HFFc6 (cell line): ENCODE results near the gene CCDC7. TPM values are rescaled to one million over a fixed set of nuclear protein-coding genes. Genes with fewer than 3 reads are reported as not detected.

Experiments used
- DNase-seq: peaks from one replicate; pipeline ENCODE4 v3.0.0-alpha.2; 2018
- H3K27ac Mint-ChIP-seq: 2 replicates; pipeline ENCODE4 v1.8.0; 2020; ENCODE audit warnings: mild to moderate bottlenecking, mixed read lengths
- H3K27me3 Mint-ChIP-seq: 2 replicates; pipeline ENCODE4 v1.8.0; 2021; ENCODE audit warnings: mild to moderate bottlenecking, moderate library complexity, mixed read lengths; ENCODE audit not compliant: insufficient read depth
- H3K36me3 Mint-ChIP-seq: 2 replicates; pipeline ENCODE4 v1.8.0; 2021; ENCODE audit warnings: low read depth, mixed read lengths
- H3K4me1 Mint-ChIP-seq: 2 replicates; pipeline ENCODE4 v1.8.0; 2020; ENCODE audit warnings: low read depth, mixed read lengths
- H3K4me3 Mint-ChIP-seq: 2 replicates; pipeline ENCODE4 v1.8.0; 2020; ENCODE audit warnings: mild to moderate bottlenecking, moderate library complexity, mixed read lengths
- H3K9me3 Mint-ChIP-seq: 2 replicates; pipeline ENCODE4 v1.8.0; 2020; ENCODE audit warnings: mild to moderate bottlenecking, mixed read lengths
- total RNA-seq, 6 experiments: library from RNA; stranded (reverse); fragmentation: NEBNext Ultra II Directional; extraction: Animal tissue kit (Norgen Biotek cat#: 25700); gene quantifications; 2 replicates in 1 of 6; 3 replicates in 5 of 6; pipeline ENCODE4 v1.2.3, GENCODE V29; 2021
- TF ChIP-seq, protein P1 (sequence below): fragments of 200-600 bp; sonication (generic); IDR thresholded peaks from 2 replicates; pipeline ENCODE4 v1.5.0; 2021; ENCODE audit warnings: antibody characterized with exemption, mild to moderate bottlenecking

The CCDC7 gene
- total RNA-seq, 6 experiments from 2014 or later: 3.1 to 3.9 (median 3.7) TPM

DNA sequence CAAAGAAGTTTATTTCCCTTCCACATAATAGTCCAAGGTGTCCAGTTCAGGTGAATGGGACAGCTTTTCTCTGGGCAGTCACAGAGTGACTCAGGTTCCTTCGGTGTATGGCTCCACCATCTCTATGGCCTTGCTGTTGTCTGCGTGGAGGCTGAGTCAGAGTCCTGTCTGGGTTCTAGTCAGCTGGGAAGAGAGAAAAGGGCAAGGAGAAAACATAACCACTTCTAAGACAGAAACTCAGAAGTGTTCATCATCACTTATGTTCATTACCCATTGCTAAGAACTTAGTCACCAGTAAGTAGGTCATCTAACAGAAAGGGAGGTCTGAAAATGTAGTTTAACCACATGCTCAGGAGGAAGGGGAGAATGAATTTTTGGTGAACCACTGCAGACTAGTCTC, 32.4 kb upstream of the CCDC7 start:
- Mint-ChIP-seq H3K27ac (peak overlapping the region; percentile 57), H3K27me3 (peaks cover 4% of the 10 kb centered on the region), H3K9me3 (no peaks in the 10 kb centered on the region), H3K4me1 (peaks cover 42% of the 10 kb centered on the region), H3K36me3 (no peaks in the 10 kb centered on the region), H3K4me3 (peak overlapping the region; percentile 11; the same call in 1 of the 2 replicates)
- peak; percentile 86 for DNase-seq
- TF ChIP-seq, protein P1, sequence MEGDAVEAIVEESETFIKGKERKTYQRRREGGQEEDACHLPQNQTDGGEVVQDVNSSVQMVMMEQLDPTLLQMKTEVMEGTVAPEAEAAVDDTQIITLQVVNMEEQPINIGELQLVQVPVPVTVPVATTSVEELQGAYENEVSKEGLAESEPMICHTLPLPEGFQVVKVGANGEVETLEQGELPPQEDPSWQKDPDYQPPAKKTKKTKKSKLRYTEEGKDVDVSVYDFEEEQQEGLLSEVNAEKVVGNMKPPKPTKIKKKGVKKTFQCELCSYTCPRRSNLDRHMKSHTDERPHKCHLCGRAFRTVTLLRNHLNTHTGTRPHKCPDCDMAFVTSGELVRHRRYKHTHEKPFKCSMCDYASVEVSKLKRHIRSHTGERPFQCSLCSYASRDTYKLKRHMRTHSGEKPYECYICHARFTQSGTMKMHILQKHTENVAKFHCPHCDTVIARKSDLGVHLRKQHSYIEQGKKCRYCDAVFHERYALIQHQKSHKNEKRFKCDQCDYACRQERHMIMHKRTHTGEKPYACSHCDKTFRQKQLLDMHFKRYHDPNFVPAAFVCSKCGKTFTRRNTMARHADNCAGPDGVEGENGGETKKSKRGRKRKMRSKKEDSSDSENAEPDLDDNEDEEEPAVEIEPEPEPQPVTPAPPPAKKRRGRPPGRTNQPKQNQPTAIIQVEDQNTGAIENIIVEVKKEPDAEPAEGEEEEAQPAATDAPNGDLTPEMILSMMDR: no peak

DNA sequence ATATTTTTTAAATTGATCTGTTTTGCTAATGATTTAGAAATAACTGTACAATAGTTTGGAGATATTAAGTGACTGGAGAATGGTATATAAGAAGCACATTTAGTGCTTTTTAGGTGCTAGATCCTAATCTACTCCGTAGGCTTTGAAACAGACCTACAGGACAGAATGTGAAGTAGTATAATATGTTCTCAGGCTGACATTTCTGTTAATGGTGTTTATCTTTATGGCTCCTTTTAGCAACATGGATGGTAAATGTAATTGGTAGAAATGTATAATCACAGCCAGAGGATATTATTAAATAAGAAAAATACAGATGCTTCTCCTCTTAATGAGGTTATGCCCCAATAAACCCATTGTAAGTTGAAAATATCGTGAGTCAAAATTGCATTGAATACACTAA, 30.6 kb upstream of the CCDC7 start:
- Mint-ChIP-seq H3K36me3 (no peaks in the 10 kb centered on the region), H3K4me1 (peaks cover 42% of the 10 kb centered on the region), H3K27me3 (peaks cover 6% of the 10 kb centered on the region), H3K9me3 (no peaks in the 10 kb centered on the region), H3K27ac (no peak overlapping the region), H3K4me3 (no peak overlapping the region)
- DNase-seq: no peak
- TF ChIP-seq, protein P1: no peak

DNA sequence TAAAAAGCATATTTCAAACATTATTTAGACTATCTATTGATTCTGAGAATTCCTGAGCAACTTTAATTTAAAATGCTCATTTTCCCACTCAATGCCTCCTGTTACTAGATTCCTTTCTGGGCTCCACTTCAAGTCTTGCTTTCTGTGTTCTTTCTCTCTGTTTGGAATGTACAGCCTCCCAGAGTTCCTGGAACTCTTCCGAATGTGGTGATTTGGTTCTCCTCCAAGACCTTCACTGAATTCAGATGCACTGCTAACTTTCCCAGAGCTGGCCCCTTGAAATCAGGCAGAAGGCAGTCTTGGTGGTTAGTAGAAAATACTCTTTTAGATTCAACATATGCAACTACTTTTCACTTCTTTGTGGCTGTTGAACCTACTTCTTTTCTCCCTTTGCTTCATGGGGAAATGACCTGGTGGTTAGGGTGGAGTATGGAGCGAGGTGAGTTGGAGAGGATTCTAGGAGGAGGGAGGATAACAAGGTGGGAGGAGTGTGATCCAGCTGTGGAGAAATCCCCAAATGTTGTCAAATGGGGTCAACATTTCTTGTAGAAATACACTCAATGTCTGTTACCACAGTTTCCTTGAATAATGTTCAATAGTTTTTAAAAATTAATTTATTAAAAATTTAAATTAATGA, 27.9 kb upstream of the CCDC7 start:
- DNase-seq: peak; percentile 43
- H3K9me3 Mint-ChIP-seq: no peaks in the 10 kb centered on the region
- H3K27ac Mint-ChIP-seq: no peak overlapping the region
- H3K36me3 Mint-ChIP-seq: no peaks in the 10 kb centered on the region
- TF ChIP-seq, protein P1: no peak
- H3K4me1 Mint-ChIP-seq: peaks cover 30% of the 10 kb centered on the region
- peaks cover 6% of the 10 kb centered on the region for H3K27me3 Mint-ChIP-seq
- H3K4me3 Mint-ChIP-seq: no peak overlapping the region

DNA sequence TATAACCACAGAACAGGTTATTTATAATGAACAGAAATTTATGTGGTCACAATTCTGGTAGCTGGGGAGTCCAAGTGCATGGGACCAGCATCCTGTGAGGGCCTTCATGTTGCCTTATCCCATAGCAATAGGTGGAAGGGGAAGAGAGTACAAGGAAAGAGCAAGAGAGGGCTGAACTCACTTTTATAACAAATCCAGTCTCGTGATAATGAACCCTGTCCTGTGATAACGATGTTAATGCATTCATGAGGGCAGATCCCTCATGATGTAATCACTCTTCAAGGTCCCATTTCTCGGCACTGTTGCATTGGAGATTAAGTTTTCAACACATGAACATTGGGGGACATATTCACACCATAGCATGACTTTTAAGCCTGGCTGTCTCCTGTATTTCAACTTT, 27.4 kb upstream of the CCDC7 start:
- H3K27ac Mint-ChIP-seq: no peak overlapping the region
- no peaks in the 10 kb centered on the region for H3K9me3 Mint-ChIP-seq
- H3K4me3 Mint-ChIP-seq: no peak overlapping the region
- peaks cover 6% of the 10 kb centered on the region for H3K27me3 Mint-ChIP-seq
- peaks cover 24% of the 10 kb centered on the region for H3K4me1 Mint-ChIP-seq
- H3K36me3 Mint-ChIP-seq: no peaks in the 10 kb centered on the region
- TF ChIP-seq, protein P1: no peak
- DNase-seq: no peak

DNA sequence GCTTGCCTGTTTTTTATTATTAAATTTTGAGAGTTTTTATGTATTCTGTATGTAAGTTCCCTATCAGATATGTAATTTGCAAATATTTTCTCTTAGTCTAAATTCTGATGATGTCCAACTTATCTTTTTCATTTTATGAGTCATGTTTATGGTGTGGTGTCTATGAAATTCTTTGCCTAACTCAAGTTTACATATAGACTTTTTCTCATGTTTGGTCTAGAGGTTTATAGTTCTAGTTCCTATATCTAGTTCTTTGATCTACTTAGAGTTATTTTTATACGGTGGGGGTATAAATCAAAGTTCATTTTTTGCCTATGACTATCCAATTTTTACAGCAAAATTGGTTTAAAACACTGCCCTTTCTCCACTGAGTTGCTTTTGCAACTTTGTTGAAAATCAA, 26.3 kb upstream of the CCDC7 start:
- Mint-ChIP-seq H3K9me3 (no peaks in the 10 kb centered on the region), H3K36me3 (no peaks in the 10 kb centered on the region), H3K4me1 (peaks cover 16% of the 10 kb centered on the region), H3K27ac (no peak overlapping the region), H3K27me3 (peaks cover 6% of the 10 kb centered on the region), H3K4me3 (no peak overlapping the region)
- no peak for DNase-seq
- TF ChIP-seq, protein P1: no peak

DNA sequence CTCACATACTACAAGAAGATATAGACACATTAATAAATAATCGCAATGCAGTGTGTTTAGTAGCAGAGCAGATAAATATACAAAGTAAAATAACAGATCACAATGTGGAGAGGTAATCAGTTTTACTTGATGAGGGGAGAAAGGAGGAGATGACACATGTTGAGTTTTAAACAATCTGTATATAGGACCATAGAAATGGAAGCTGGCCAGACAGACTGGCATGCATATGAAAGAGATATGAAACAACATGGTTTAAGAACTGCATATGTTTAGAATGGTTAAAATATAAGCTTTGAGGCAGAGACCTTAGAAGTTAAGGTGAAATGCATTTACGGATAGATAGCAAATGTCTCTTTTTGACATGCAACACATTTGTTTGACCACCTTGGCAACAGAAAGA, 19.8 kb upstream of the CCDC7 start:
- no peak for DNase-seq
- TF ChIP-seq, protein P1: no peak
- no peaks in the 10 kb centered on the region for H3K36me3 Mint-ChIP-seq
- H3K4me1 Mint-ChIP-seq: no peaks in the 10 kb centered on the region
- no peak overlapping the region for H3K4me3 Mint-ChIP-seq
- H3K9me3 Mint-ChIP-seq: no peaks in the 10 kb centered on the region
- peaks cover 7% of the 10 kb centered on the region for H3K27me3 Mint-ChIP-seq
- no peak overlapping the region for H3K27ac Mint-ChIP-seq
